Progenitor cell of endocrine pancreas (in vitro differentiated cells): ENCODE results near the gene APOL6. TPM values are rescaled to one million over a fixed set of nuclear protein-coding genes. Genes with fewer than 3 reads are reported as not detected.

Experiments
- DNase-seq: peaks from one replicate; pipeline ENCODE4 v3.0.0; 2021; ENCODE audit warnings: low spot score; ENCODE audit not compliant: unreplicated experiment
- H3K27ac Mint-ChIP-seq: 2 replicates; pipeline ENCODE4 v1.8.0; 2021; ENCODE audit warnings: mild to moderate bottlenecking, moderate library complexity, mixed read lengths
- H3K27me3 Mint-ChIP-seq: 2 replicates; pipeline ENCODE4 v1.8.0; 2021; ENCODE audit warnings: mixed read lengths
- H3K36me3 Mint-ChIP-seq: 2 replicates; pipeline ENCODE4 v1.8.0; 2022; ENCODE audit warnings: mixed read lengths; ENCODE audit not compliant: insufficient read depth
- H3K4me1 Mint-ChIP-seq: 2 replicates; pipeline ENCODE4 v1.8.0; 2021; ENCODE audit warnings: low read depth, mixed read lengths
- H3K4me3 Mint-ChIP-seq: 2 replicates; pipeline ENCODE4 v1.8.0; 2021; ENCODE audit warnings: low read depth, mild to moderate bottlenecking, moderate library complexity, mixed read lengths
- H3K9me3 Mint-ChIP-seq: 2 replicates; pipeline ENCODE4 v1.8.0; 2021; ENCODE audit warnings: low read depth, mixed read lengths
- total RNA-seq: library from RNA; stranded (reverse); gene quantifications from 2 replicates; pipeline ENCODE4 v1.2.1, GENCODE V29; 2021
- TF ChIP-seq, protein P1 (sequence below): fragments of 200-600 bp; sonication (generic); IDR thresholded peaks from one replicate; pipeline ENCODE4 v1.5.0; 2021; ENCODE audit warnings: antibody characterized with exemption, mild to moderate bottlenecking; ENCODE audit not compliant: unreplicated experiment

Gene APOL6
- total RNA-seq, 1 donor from 2014 or later, result 0.07 TPM

DNA sequence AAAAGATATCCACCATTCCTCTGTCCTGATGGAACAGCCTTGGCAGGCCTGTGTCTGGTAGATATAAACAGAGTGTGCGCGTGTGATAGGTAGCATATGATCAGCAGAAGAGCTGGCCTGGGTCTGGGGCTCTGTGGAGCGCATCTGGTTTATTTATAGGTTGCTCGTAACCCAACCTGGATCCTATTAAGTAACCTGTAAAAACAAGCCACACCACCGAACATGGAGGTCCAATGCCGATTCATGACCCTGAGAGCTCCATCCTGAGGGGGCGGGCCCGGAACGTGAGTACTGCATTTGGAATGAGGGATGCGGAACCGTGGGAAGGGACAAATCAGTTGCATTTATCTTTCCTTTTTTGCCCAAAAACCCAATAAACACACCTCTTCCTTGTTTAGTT is 37.5 kb downstream of the APOL6 start:
- no peak for DNase-seq
- no peak overlapping the region for H3K27ac Mint-ChIP-seq
- TF ChIP-seq, protein P1, sequence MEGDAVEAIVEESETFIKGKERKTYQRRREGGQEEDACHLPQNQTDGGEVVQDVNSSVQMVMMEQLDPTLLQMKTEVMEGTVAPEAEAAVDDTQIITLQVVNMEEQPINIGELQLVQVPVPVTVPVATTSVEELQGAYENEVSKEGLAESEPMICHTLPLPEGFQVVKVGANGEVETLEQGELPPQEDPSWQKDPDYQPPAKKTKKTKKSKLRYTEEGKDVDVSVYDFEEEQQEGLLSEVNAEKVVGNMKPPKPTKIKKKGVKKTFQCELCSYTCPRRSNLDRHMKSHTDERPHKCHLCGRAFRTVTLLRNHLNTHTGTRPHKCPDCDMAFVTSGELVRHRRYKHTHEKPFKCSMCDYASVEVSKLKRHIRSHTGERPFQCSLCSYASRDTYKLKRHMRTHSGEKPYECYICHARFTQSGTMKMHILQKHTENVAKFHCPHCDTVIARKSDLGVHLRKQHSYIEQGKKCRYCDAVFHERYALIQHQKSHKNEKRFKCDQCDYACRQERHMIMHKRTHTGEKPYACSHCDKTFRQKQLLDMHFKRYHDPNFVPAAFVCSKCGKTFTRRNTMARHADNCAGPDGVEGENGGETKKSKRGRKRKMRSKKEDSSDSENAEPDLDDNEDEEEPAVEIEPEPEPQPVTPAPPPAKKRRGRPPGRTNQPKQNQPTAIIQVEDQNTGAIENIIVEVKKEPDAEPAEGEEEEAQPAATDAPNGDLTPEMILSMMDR, result no peak
- peaks cover 2% of the 10 kb centered on the region for H3K4me1 Mint-ChIP-seq
- H3K27me3 Mint-ChIP-seq, result peaks cover 12% of the 10 kb centered on the region
- no peak overlapping the region for H3K4me3 Mint-ChIP-seq
- no peaks in the 10 kb centered on the region for H3K36me3 Mint-ChIP-seq
- peaks cover 8% of the 10 kb centered on the region for H3K9me3 Mint-ChIP-seq

DNA sequence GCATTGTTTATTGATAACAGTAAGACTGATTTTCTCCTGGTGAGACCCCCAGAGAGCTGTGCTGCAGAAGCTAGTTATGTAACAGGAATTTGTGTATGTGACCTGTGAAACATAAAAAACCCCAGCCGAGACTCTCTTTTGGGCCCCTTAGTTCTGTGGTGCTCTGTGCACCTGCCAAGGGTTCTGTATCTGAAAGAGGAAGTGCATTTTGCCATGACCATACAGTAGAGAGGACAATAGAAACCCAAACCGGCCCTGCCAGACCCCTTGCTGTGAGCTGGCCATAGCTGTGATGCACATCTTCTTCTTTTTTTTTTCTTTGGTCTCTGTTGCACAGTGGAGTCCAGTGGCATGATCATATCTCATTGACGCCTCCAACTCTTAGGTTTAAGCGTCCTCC is 38.1 kb downstream of the APOL6 start:
- Mint-ChIP-seq H3K27me3 (peaks cover 12% of the 10 kb centered on the region), H3K4me3 (no peak overlapping the region), H3K9me3 (peaks cover 6% of the 10 kb centered on the region), H3K27ac (no peak overlapping the region), H3K36me3 (no peaks in the 10 kb centered on the region), H3K4me1 (peaks cover 2% of the 10 kb centered on the region)
- no peak for DNase-seq
- TF ChIP-seq, protein P1, result no peak

DNA sequence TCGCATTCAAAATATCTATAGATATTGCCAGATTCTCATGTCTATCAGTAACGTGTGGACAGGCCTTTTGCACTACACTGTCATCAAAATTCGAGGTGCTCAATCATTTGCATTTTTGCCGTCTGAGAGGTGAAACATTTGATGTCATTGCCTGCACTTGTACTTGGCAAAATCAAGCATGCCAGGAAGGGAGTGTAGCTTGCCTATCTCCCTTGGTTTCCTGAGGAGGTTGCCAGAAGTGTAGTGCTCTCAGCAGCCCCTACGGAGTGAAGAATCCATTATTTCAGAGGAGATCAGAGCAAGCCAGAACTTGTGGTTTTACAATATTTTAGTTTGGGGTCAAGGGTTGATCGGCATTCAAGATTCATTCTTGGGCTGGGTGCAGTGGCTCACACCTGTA is 39.2 kb downstream of the APOL6 start:
- Mint-ChIP-seq H3K36me3 (no peaks in the 10 kb centered on the region), H3K27ac (no peak overlapping the region), H3K9me3 (peaks cover 5% of the 10 kb centered on the region), H3K4me1 (peaks cover 2% of the 10 kb centered on the region), H3K27me3 (peaks cover 15% of the 10 kb centered on the region), H3K4me3 (no peak overlapping the region)
- DNase-seq, result no peak
- TF ChIP-seq, protein P1, result no peak

DNA sequence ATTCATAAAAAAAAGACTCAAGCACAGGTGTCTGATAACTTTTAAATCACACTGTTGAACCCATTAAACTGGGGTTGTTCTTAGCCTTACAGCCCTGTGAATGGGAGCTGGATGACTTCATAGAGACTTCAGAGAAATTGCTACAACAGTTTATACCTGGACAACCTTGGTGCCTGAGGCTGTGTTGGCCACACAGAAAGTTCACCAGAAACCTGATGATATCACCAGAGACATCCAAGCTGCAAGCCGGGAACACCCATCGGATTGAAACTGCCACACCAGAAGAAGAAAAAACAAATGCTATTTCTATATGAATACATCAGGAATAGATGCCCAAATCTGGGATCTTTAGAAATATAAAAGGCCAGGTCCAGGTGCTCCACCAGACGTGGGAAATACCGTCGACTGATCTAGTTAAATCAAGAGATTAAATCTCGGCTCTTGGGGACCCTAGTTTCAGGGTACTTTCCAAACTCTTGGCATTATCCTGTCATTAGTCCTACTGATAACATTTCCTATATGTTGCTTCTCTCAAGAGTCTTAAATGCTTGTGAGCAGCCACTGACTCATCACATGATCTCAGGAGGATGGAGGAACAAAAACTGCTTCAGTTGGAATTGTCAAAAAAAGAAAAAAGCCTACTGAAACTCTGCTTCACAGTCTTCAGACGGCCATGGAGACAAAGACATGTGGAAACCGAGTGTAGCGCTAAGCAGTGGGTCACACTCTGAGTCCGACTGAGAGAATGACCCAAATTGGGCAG is 40.8 kb downstream of the APOL6 start:
- Mint-ChIP-seq H3K27ac (no peak overlapping the region), H3K4me1 (peaks cover 2% of the 10 kb centered on the region), H3K4me3 (no peak overlapping the region), H3K27me3 (peaks cover 16% of the 10 kb centered on the region), H3K36me3 (no peaks in the 10 kb centered on the region), H3K9me3 (peaks cover 5% of the 10 kb centered on the region)
- DNase-seq, result no peak
- TF ChIP-seq, protein P1, result no peak

DNA sequence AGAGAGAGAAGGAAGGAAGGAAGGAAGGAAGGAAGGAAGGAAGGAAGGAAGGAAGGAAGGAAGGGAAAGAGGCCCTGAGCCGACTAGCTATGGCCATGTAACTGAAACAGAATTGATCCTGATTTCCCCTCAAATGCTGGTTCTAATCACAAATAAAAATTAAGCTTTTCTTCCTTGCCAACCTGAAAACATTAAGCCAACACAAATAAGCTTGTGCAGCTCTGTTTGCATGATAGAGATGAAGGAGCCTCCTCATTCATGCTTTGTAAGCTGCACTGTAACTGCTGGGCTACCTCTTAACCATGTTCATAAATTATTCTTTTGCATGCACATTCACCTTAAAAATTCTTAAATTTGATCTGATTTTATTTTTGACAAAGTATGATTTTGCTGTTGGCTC is 41.8 kb downstream of the APOL6 start:
- DNase-seq, result no peak
- no peaks in the 10 kb centered on the region for H3K36me3 Mint-ChIP-seq
- H3K27ac Mint-ChIP-seq, result no peak overlapping the region
- H3K9me3 Mint-ChIP-seq, result peaks cover 5% of the 10 kb centered on the region
- peaks cover 2% of the 10 kb centered on the region for H3K4me1 Mint-ChIP-seq
- H3K27me3 Mint-ChIP-seq, result peaks cover 17% of the 10 kb centered on the region
- H3K4me3 Mint-ChIP-seq, result no peak overlapping the region
- TF ChIP-seq, protein P1, result no peak
